ENCODE data around the gene MRPS22.
A peak's percentile ranks its signal among the peaks of the same experiment; 100 is the strongest.

Gene MRPS22

DNA sequence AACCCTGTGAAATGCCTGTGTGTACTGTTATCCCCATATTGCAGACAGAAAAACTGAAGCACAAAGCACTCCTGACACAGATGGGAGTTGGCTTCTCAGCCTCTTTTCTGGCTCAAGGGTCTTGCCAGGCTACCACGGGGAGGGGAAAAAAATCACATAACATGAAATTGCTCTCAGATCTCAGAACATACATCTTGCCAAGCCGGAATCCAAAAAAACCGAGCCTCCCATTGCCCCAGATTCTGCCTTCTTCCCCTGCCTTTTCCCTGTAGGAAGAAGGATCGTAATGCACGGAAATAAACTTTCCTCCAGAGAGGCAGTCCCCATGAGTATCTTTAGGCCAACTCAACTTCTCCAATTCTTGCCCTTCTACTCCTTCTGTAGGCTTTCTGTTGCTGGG, 16.6 kb upstream of the MRPS22 start:
- Histone ChIP-seq H3K27me3 (ENCODE audit: control insufficient read depth in 1 of 2, insufficient read depth in 1 of 2, low read length in 2 of 2) (peaks cover 4 to 34% of the 10 kb centered on the region in 2 experiments), H2BK12ac (ENCODE audit: low read length in 2 of 2) (no peak overlapping the region), H2BK120ac (ENCODE audit: low read depth, low read length) (no peak overlapping the region), H3K18ac (ENCODE audit: low read depth in 1 of 2, low read length in 2 of 2) (no peak overlapping the region), H3K4me2 (ENCODE audit: low read length, poor library complexity, severe bottlenecking) (no peak overlapping the region), H4K8ac (ENCODE audit: low read length) (no peak overlapping the region), H3K23ac (ENCODE audit: low read length in 2 of 2) (no peak overlapping the region), H3K27ac (ENCODE audit: low read length, poor library complexity, severe bottlenecking) (no peak overlapping the region), H3K4ac (ENCODE audit: low read depth in 1 of 2, low read length in 2 of 2) (no peak overlapping the region), H3K9me3 (ENCODE audit: control insufficient read depth, low read length) (no peaks in the 10 kb centered on the region), H3K4me1 (ENCODE audit: control insufficient read depth, insufficient read depth, low read depth, low read length) (peaks cover 6% of the 10 kb centered on the region), H2AFZ (ENCODE audit: low read depth, low read length) (no peak overlapping the region), H2BK15ac (ENCODE audit: low read depth, poor library complexity, severe bottlenecking) (no peak overlapping the region), H3K9ac (ENCODE audit: low read length) (no peak overlapping the region), H2BK5ac (ENCODE audit: low read depth, low read length, poor library complexity, severe bottlenecking) (no peak overlapping the region), H3K79me1 (replicated peaks; ENCODE audit: low read length, poor library complexity, severe bottlenecking) (no peaks in the 10 kb centered on the region), H3K36me3 (ENCODE audit: control insufficient read depth in 1 of 2, insufficient read depth in 2 of 2, low read depth in 1 of 2, low read length in 2 of 2) (no peaks in the 10 kb centered on the region), H3K14ac (ENCODE audit: low read length in 2 of 2) (no peak overlapping the region), H2AK5ac (ENCODE audit: low read length, severe bottlenecking) (no peak overlapping the region), H3K4me3 (ENCODE audit: insufficient read depth in 1 of 2, low read depth in 1 of 2, low read length in 2 of 2) (no peak overlapping the region), H4K91ac (ENCODE audit: low read length) (no peak overlapping the region)
- DNase-seq = no peak
- 94% methylated on average over 4 of the region's 5 CpGs for WGBS

GRCh38 chr3:139327861-139328260, 16.0 kb upstream of the MRPS22 start:
- no peak overlapping the region for H2BK120ac ChIP-seq (ENCODE audit: low read depth, low read length)
- WGBS = 80% methylated on average over 8 of the region's 8 CpGs
- H4K91ac ChIP-seq (ENCODE audit: low read length) = no peak overlapping the region
- no peak overlapping the region for H3K4me2 ChIP-seq (ENCODE audit: low read length, poor library complexity, severe bottlenecking)
- H3K36me3 ChIP-seq (ENCODE audit: control insufficient read depth in 1 of 2, insufficient read depth in 2 of 2, low read depth in 1 of 2, low read length in 2 of 2) = no peaks in the 10 kb centered on the region
- H3K4me1 ChIP-seq (ENCODE audit: control insufficient read depth, insufficient read depth, low read depth, low read length) = peaks cover 6% of the 10 kb centered on the region
- H2BK15ac ChIP-seq (ENCODE audit: low read depth, poor library complexity, severe bottlenecking) = no peak overlapping the region
- no peak overlapping the region for H3K18ac ChIP-seq (ENCODE audit: low read depth in 1 of 2, low read length in 2 of 2)
- H3K9ac ChIP-seq (ENCODE audit: low read length) = no peak overlapping the region
- H2AFZ ChIP-seq (ENCODE audit: low read depth, low read length) = no peak overlapping the region
- H3K4ac ChIP-seq (ENCODE audit: low read depth in 1 of 2, low read length in 2 of 2) = no peak overlapping the region
- H2AK5ac ChIP-seq (ENCODE audit: low read length, severe bottlenecking) = no peak overlapping the region
- DNase-seq = no peak
- no peak overlapping the region for H4K8ac ChIP-seq (ENCODE audit: low read length)
- H3K9me3 ChIP-seq (ENCODE audit: control insufficient read depth, low read length) = no peaks in the 10 kb centered on the region
- no peak overlapping the region for H2BK12ac ChIP-seq (ENCODE audit: low read length in 2 of 2)
- no peak overlapping the region for H3K23ac ChIP-seq (ENCODE audit: low read length in 2 of 2)
- no peak overlapping the region for H3K4me3 ChIP-seq (ENCODE audit: insufficient read depth in 1 of 2, low read depth in 1 of 2, low read length in 2 of 2)
- no peak overlapping the region for H3K14ac ChIP-seq (ENCODE audit: low read length in 2 of 2)
- no peaks in the 10 kb centered on the region for H3K79me1 ChIP-seq (replicated peaks; ENCODE audit: low read length, poor library complexity, severe bottlenecking)
- H3K27ac ChIP-seq (ENCODE audit: low read length, poor library complexity, severe bottlenecking) = no peak overlapping the region
- peaks cover 6 to 39% of the 10 kb centered on the region in 2 experiments for H3K27me3 ChIP-seq (ENCODE audit: control insufficient read depth in 1 of 2, insufficient read depth in 1 of 2, low read length in 2 of 2)
- no peak overlapping the region for H2BK5ac ChIP-seq (ENCODE audit: low read depth, low read length, poor library complexity, severe bottlenecking)

DNA sequence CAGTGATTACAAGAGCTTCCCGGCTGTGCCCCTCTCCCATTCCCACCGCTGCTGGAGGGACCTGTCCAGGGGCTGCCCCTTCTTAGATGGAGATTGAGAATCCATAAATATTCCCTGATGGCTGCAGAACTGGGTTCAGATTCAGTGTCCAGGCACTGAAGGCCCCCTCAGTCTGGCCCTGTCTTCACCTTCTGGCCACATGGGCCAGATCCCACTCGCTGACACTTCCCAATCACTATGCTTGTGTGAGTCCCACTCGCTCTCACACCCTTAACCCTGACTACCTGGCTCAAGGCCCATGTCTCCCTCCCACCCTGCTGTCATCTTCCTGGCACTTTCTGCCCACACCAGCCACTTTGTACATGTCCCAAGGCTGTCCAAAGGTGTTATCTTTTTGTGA, 15.5 kb upstream of the MRPS22 start:
- Histone ChIP-seq H3K79me1 (replicated peaks; ENCODE audit: low read length, poor library complexity, severe bottlenecking) (no peaks in the 10 kb centered on the region), H3K4me1 (ENCODE audit: control insufficient read depth, insufficient read depth, low read depth, low read length) (peaks cover 6% of the 10 kb centered on the region), H3K36me3 (ENCODE audit: control insufficient read depth in 1 of 2, insufficient read depth in 2 of 2, low read depth in 1 of 2, low read length in 2 of 2) (no peaks in the 10 kb centered on the region), H2BK12ac (ENCODE audit: low read length in 2 of 2) (no peak overlapping the region), H2BK5ac (ENCODE audit: low read depth, low read length, poor library complexity, severe bottlenecking) (no peak overlapping the region), H3K23ac (ENCODE audit: low read length in 2 of 2) (no peak overlapping the region), H2BK15ac (ENCODE audit: low read depth, poor library complexity, severe bottlenecking) (no peak overlapping the region), H3K9ac (ENCODE audit: low read length) (no peak overlapping the region), H3K9me3 (ENCODE audit: control insufficient read depth, low read length) (no peaks in the 10 kb centered on the region), H3K18ac (ENCODE audit: low read depth in 1 of 2, low read length in 2 of 2) (no peak overlapping the region), H3K27ac (ENCODE audit: low read length, poor library complexity, severe bottlenecking) (no peak overlapping the region), H4K8ac (ENCODE audit: low read length) (no peak overlapping the region), H3K14ac (ENCODE audit: low read length in 2 of 2) (no peak overlapping the region), H4K91ac (ENCODE audit: low read length) (no peak overlapping the region), H3K4me3 (ENCODE audit: insufficient read depth in 1 of 2, low read depth in 1 of 2, low read length in 2 of 2) (no peak overlapping the region), H3K4me2 (ENCODE audit: low read length, poor library complexity, severe bottlenecking) (no peak overlapping the region), H3K4ac (ENCODE audit: low read depth in 1 of 2, low read length in 2 of 2) (no peak overlapping the region), H2BK120ac (ENCODE audit: low read depth, low read length) (no peak overlapping the region), H2AFZ (ENCODE audit: low read depth, low read length) (no peak overlapping the region), H2AK5ac (ENCODE audit: low read length, severe bottlenecking) (no peak overlapping the region), H3K27me3 (ENCODE audit: control insufficient read depth in 1 of 2, insufficient read depth in 1 of 2, low read length in 2 of 2) (peaks cover 6 to 39% of the 10 kb centered on the region in 2 experiments)
- no peak for DNase-seq
- 100% methylated on average over 4 of the region's 4 CpGs for WGBS

GRCh38 chr3:139329364-139329850, 14.4 kb upstream of the MRPS22 start:
- no peak overlapping the region for H3K23ac ChIP-seq (ENCODE audit: low read length in 2 of 2)
- no peak overlapping the region for H3K4ac ChIP-seq (ENCODE audit: low read depth in 1 of 2, low read length in 2 of 2)
- no peak overlapping the region for H2BK120ac ChIP-seq (ENCODE audit: low read depth, low read length)
- no peak overlapping the region for H4K91ac ChIP-seq (ENCODE audit: low read length)
- H3K36me3 ChIP-seq (ENCODE audit: control insufficient read depth in 1 of 2, insufficient read depth in 2 of 2, low read depth in 1 of 2, low read length in 2 of 2) = no peaks in the 10 kb centered on the region
- DNase-seq = peak; percentile 75
- peaks cover 6 to 39% of the 10 kb centered on the region in 2 experiments for H3K27me3 ChIP-seq (ENCODE audit: control insufficient read depth in 1 of 2, insufficient read depth in 1 of 2, low read length in 2 of 2)
- no peak overlapping the region for H2BK15ac ChIP-seq (ENCODE audit: low read depth, poor library complexity, severe bottlenecking)
- peaks cover 6% of the 10 kb centered on the region for H3K4me1 ChIP-seq (ENCODE audit: control insufficient read depth, insufficient read depth, low read depth, low read length)
- no peak overlapping the region for H4K8ac ChIP-seq (ENCODE audit: low read length)
- H2AFZ ChIP-seq (ENCODE audit: low read depth, low read length) = no peak overlapping the region
- peak overlapping the region; percentile 9 for H3K4me2 ChIP-seq (ENCODE audit: low read length, poor library complexity, severe bottlenecking)
- peak overlapping the region in 1 of 2 experiments; percentile 59 for H2BK12ac ChIP-seq (ENCODE audit: low read length in 2 of 2)
- no peak overlapping the region for H3K14ac ChIP-seq (ENCODE audit: low read length in 2 of 2)
- no peak overlapping the region for H3K4me3 ChIP-seq (ENCODE audit: insufficient read depth in 1 of 2, low read depth in 1 of 2, low read length in 2 of 2)
- H3K79me1 ChIP-seq (replicated peaks; ENCODE audit: low read length, poor library complexity, severe bottlenecking) = no peaks in the 10 kb centered on the region
- H3K18ac ChIP-seq (ENCODE audit: low read depth in 1 of 2, low read length in 2 of 2) = no peak overlapping the region
- H2AK5ac ChIP-seq (ENCODE audit: low read length, severe bottlenecking) = no peak overlapping the region
- no peak overlapping the region for H3K27ac ChIP-seq (ENCODE audit: low read length, poor library complexity, severe bottlenecking)
- no peak overlapping the region for H2BK5ac ChIP-seq (ENCODE audit: low read depth, low read length, poor library complexity, severe bottlenecking)
- H3K9ac ChIP-seq (ENCODE audit: low read length) = peak overlapping the region; percentile 61
- H3K9me3 ChIP-seq (ENCODE audit: control insufficient read depth, low read length) = no peaks in the 10 kb centered on the region
- 10% methylated on average over 25 of the region's 25 CpGs for WGBS

Measured in mesenchymal stem cell (in vitro differentiated cells and primary cell).